AG04449 (cell line): Measurements from ENCODE around the gene CBLC.

Source experiments
- CTCF ChIA-PET: fragments of 350-600 bp; formaldehyde crosslinking; extraction: SDS; loops from one replicate; lab custom pipeline; 2021; ENCODE audit warnings: antibody characterized with exemption; lab: Yijun Ruan, JAX
- POLR2A ChIA-PET: fragments of 400-600, 350-600 bp; formaldehyde crosslinking; extraction: SDS; loops from one replicate; lab custom pipeline; 2020; ENCODE audit warnings: antibody characterized with exemption, inconsistent platforms; lab: Yijun Ruan, JAX
- DNase-seq: peaks from one replicate; pipeline ENCODE4 v3.0.0-alpha.2; 2010; ENCODE audit warnings: low read depth, low spot score
- H3K4me3 ChIP-seq: 2 replicates; pipeline ENCODE4 v1.5.1; 2011; ENCODE audit warnings: low read depth, mild to moderate bottlenecking, control low read depth, low read length
- CTCF ChIP-seq: IDR thresholded peaks from one replicate; pipeline ENCODE4 v1.5.1; 2011; ENCODE audit warnings: mild to moderate bottlenecking, moderate library complexity, low read length, control low read depth, inconsistent platforms; ENCODE audit not compliant: insufficient read depth; ENCODE audit errors: missing control alignments

CBLC gene

GRCh38 chr19:44813841-44814470, 36.3 kb downstream of the CBLC start:
- CTCF ChIA-PET: no interaction called here
- POLR2A ChIA-PET: no interaction called here
- no peak for DNase-seq
- H3K4me3 ChIP-seq: no peak overlapping the region
- no peak for TF ChIP-seq CTCF

GRCh38 chr19:44814517-44814916, 36.8 kb downstream of the CBLC start:
- POLR2A ChIA-PET: no interaction called here
- no peak for DNase-seq
- no peak overlapping the region for H3K4me3 ChIP-seq
- CTCF ChIA-PET: no interaction called here
- no peak for TF ChIP-seq CTCF

GRCh38 chr19:44816301-44816700, 38.6 kb downstream of the CBLC start:
- POLR2A ChIA-PET: no interaction called here
- no peak for DNase-seq

GRCh38 chr19:44817725-44818465, 40.2 kb downstream of the CBLC start:
- ChIA-PET CTCF (interaction anchor here (0.8 to 2.2 kb wide), 4 partner anchors 9 to 26 kb away, joined by 3 to 5 read pairs (median 3); partner anchors contain the start of gene BCAM), POLR2A (no interaction called here)
- no peak for TF ChIP-seq CTCF
- DNase-seq: no peak
- no peak overlapping the region for H3K4me3 ChIP-seq

More at GRCh38 chr19:44816301-44816700, 38.6 kb downstream of the CBLC start:
- no peak overlapping the region for H3K4me3 ChIP-seq
- TF ChIP-seq CTCF: no peak
- CTCF ChIA-PET: no interaction called here

GRCh38 chr19:44818466-44819031, 40.9 kb downstream of the CBLC start:
- H3K4me3 ChIP-seq: no peak overlapping the region

More at GRCh38 chr19:44818466-44819031, 40.9 kb downstream of the CBLC start:
- ChIA-PET POLR2A (no interaction called here), CTCF (interaction anchor here (0.8 to 2.2 kb wide), 4 partner anchors 10 to 95 kb away, joined by 3 to 7 read pairs (median 4); partner anchors contain the start of gene BCAM)
- TF ChIP-seq CTCF: no peak
- no peak for DNase-seq
